HG03039 (cell line): ENCODE results near the gene PKD1L1.

Experiments used
- ATAC-seq: cut with Tn5 transposase; IDR thresholded peaks from one replicate; pipeline ENCODE4 v1.9.1; 2021; ENCODE audit warnings: mild to moderate bottlenecking, moderate library complexity; ENCODE audit not compliant: unreplicated experiment

PKD1L1 gene

DNA sequence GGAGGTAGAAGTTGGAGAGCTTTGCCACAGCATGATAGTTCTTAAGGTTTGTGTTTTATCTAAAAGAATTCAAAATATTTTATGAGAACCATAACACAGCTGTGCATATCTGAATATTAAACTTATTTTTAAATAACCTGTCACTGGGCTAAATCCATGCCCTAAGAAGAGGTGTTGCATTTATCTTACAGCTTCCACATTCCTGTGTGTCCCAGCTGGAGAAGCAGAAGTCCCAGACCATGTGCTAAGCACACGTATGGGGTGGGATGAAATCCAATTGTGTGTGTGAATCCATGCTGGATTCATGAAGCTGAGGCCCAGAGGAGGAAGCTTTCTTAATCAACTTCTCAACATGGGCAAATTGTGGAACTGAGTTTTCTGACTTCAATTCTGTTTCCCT lies 121.5 kb downstream of the PKD1L1 start:
- ATAC-seq = no peak

DNA sequence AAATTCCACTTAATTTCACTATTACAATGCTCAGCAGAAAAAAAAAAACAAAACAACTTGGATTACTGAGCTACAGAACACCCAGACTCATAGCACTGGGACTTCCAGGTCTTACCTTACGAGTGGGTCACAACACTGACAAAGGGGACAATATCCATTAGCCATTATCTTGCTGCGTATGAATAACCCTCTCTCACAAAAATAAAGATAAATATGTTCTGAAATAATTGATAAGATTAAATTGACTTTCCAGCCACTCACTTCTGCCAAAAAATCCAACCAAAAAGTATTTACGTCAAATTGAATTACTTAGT lies 128.7 kb downstream of the PKD1L1 start:
- no peak for ATAC-seq

GRCh38 chr7:47818796-47819606 lies 129.3 kb downstream of the PKD1L1 start:
- no peak for ATAC-seq

DNA sequence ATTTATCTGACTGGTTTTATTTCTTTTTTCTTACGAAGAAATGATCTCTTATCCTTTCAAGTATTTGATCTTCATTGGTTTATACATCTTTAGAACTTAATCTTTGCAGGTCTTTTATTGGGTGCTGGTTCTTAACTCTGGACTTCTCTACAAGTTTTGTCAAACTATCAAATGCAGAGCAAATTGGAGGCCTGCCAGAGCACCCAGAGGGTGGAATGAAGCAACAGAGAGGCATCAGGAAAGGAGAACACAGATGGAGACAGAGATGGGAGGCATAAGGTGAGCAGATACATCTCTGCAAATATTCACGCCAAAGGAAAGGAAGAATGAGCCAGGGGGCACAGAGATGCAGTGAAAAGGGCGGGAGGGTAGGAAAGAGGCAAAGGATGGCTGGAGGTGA lies 130.3 kb downstream of the PKD1L1 start:
- no peak for ATAC-seq

GRCh38 chr7:47816647-47817046 lies 131.6 kb downstream of the PKD1L1 start:
- ATAC-seq = no peak

GRCh38 chr7:47815867-47816266 lies 132.4 kb downstream of the PKD1L1 start:
- no peak for ATAC-seq

GRCh38 chr7:47814905-47815613 lies 133.2 kb downstream of the PKD1L1 start:
- no peak for ATAC-seq

DNA sequence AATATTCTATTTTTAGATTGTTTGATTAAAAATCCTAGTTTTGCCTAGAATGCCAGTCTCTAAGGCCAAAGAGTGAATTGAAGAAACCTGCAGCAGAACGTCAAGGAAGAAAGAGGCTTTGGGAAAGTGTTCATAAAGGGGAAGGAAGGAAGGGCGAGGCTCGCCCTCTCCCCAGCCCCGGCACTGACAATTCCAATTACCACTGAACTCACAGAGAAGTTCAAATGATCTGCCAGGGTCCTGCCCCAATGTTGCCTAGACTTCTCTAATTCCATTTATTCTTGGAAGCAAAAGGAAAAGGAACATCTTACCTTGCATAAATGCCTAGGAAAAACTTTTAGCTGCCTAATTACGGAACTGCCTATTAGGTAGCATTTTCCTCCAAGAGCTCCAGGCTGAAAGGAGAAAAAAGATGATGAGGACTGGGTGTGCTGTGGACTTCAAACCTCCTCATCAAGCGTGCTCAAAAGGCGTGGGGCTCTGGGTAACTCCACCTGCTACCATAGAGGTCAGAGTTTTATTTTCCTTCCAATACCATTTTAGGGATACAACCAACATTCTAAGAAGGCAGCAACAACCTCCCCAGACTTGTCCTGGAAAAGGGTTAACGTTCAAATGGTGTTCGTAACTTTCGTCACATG lies 134.5 kb downstream of the PKD1L1 start:
- ATAC-seq = no peak

DNA sequence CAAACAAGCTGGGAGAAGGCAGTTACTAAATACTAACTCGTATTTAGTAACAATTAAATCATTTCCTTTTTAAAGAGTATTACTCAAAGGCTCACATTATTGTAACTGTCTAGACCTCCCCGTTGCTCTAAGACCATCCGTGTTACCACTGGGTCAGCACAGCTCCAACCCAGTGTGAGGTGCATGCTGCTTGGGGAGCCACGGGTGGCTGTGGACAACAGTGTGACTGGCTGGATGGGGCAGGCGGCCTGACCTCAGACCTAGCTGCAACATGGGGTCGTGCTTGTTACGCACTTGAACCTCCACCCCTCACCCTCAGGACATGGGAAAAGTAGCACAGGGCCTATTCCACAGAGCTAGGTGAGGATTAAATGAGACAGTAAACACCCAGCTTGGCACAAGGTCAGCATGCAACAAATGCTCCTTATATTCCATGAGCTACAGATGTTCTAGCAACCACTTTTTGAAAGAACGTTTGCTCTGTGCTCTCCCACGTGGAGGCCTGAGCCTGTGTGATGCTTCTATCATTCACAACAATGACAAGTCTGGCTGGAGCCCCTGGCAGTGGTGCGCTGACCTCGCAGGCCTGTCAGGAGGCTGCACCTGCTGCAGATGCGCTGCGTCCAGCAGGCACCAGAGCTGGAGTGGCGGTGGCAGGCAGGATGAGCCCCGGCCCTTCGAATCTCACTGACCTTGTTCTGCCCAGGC lies 135.7 kb downstream of the PKD1L1 start:
- ATAC-seq = no peak

- ATAC-seq = no peak
These were observed 136.5 kb downstream of the PKD1L1 start for GRCh38 chr7:47811632-47812380.

GRCh38 chr7:47809387-47809786 lies 138.9 kb downstream of the PKD1L1 start:
- ATAC-seq = no peak

DNA sequence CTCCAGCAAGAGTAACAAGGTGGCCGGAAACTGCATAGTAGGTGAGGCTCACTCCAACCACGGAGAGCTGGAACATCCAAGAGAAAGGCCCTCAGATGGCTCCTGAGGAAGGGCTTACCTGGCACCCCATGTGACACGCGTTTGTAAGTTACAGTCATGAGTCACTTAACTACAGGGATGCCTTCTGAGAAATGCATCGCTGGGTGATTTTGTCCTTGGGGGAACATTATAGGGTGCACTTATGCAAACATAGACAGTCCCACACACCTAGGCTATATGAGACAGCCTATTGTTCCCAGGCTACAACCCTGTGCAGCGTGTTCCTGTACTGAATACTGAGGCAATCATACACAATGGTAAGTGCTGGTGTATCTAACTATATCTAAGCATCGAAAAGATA lies 139.9 kb downstream of the PKD1L1 start:
- ATAC-seq = no peak

- ATAC-seq = no peak
These were observed 140.5 kb downstream of the PKD1L1 start for GRCh38 chr7:47807756-47808155.

DNA sequence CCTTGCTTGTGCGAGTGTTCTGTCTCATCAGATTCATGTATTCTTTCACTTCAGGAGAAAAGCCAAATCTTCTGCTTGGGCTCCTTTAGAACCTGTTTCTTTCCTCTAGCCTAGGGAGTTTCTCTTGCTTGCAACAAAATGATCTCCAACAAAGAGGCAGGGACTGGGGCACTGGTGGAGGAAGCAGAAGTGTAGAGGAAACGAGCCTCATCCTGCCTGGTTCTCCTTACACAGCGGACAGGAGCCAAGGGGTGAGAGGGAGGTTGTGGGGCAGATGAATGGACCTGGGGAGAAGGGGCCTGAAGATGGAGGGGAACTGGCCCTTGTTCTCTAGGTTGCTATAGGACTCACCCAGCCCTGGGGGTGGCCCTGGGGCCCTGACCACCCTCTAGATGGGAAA lies 141.1 kb downstream of the PKD1L1 start:
- ATAC-seq = no peak

DNA sequence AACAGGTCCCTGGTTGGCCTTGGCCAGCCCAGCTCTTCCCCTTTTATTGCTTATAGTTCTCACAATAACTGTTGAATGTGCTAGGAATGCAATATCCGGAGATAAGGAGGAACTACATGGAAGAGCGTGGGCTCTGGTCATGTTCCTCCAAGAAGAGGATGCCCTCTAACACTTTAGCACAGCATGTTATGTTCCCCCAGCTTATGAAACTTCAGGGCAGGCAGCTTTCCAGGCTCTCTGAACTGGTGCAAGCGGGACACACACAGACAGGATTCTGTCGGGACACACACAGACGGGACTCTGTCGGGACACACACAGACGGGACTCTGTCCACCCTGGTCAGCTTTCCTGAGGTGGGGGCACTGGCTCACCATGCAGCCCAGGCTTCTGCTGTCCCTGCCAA lies 141.6 kb downstream of the PKD1L1 start:
- no peak for ATAC-seq

DNA sequence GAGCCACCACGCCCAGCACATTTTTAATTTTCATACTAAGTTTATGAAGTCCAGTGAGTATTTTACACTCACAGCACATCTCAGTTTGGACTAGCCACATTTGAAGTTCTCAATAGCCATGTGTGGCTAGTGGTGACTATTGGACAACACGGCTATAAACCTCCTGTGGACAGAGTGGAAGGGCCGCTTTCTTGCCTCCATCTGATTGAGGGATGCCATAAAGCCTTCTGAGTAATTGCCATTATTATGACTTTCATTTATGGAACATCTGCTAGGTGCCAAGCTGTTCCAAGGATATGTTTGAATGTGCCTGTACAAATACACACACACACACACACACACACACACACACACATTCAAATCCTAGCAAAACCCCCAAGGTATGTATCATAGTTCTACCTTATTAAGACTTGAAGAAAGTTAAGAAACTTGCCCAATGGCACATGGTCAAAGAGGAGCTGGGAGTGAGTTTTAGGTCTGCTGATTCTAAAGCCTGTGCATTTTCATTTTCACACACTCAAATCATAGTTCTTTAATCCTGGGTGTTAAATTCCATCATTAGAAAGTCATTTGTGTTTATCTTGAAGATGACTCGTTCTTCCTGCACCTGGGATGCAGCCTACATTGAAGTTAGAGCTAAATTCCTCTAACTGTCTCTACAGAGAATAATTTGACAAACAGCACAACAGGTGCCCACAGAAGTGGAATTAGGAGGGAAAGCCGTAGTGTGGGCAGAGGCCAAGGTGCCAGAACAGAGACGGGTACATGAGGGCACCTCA lies 143.3 kb downstream of the PKD1L1 start:
- ATAC-seq = no peak

DNA sequence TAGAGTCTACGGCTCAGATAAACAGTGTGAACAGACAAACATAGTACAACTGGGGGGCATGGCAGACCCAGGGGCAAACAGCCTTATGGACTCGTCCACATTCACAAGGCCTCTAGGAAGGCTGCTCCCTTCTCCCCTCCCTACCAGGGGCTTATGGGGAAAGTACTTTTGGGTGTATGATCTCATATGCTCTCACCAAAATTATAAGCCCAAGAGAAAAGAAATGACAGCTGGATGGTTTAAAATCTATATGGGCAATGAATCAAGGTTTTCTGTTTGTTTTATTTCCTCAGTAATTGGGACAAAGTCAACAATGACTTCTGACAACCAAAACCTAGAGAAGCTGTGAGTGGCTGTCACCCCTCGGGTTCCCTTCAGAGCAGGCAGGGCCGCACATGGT lies 144.4 kb downstream of the PKD1L1 start:
- ATAC-seq = no peak

DNA sequence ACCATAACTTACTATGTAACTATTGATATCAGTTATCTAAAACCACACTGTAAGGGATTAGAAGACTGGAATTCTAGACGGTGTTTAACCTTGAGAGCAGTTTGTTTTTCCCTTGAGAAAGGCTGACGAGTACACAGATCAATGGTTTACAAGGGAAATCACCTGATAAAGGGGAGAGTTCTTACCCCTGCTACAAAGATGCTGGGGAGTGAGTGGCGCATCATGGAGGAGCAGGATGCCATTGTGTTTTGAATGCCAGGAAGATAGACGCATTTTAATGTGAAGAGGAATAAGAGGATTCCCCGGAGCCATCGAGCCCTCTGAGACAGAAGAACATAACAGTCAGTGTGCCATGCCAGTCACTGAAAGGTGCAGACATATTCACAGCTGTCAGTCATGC lies 145.2 kb downstream of the PKD1L1 start:
- no peak for ATAC-seq

GRCh38 chr7:47801423-47801822 lies 146.8 kb downstream of the PKD1L1 start:
- no peak for ATAC-seq

DNA sequence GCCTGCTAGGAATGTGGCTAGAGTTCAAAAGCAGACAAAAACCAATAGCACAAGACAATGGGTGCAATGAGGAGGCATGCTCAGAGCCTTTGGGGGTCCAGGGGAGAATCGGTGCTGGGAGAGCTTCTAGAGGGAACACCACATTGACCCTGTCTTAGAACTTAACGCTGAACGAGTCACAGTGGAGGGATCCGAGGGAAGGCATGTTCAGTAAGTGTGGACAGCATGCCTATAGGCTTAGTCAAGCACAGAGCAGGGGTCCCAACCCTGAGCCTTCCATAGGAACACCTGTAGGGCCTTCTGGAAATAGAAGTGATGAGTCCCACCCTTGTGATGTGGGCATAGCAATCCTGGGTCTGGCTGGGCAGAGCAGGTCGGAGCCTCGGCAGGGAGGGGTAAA lies 148.7 kb downstream of the PKD1L1 start:
- no peak for ATAC-seq
